B cell (primary cell): Measurements from ENCODE around the gene PDILT. TPM values are rescaled to one million over a fixed set of nuclear protein-coding genes. Genes with fewer than 3 reads are reported as not detected.

Experiments
- ATAC-seq: fragments of 200-7000 bp; cut with Tn5 transposase; one replicate; pipeline ENCODE4 v1.10.0; 2021; ENCODE audit warnings: low read depth, mild to moderate bottlenecking, moderate number of reproducible peaks, moderate library complexity
- CTCF ChIA-PET: fragments of 350-600 bp; sonication (Branson Sonifier 250); formaldehyde crosslinking; loops from one replicate; lab custom pipeline; 2021; ENCODE audit warnings: antibody characterized with exemption, inconsistent platforms; lab: Charles Lee
- POLR2A ChIA-PET: fragments of 350-600 bp; sonication (Branson Sonifier 250); formaldehyde crosslinking; loops from one replicate; lab custom pipeline; 2021; ENCODE audit warnings: antibody characterized with exemption; lab: Charles Lee
- DNase-seq: peaks from one replicate; pipeline ENCODE4 v3.0.0; 2013
- H2AFZ ChIP-seq: 2 replicates; pipeline ENCODE4 v1.6.1; 2012; ENCODE audit warnings: mild to moderate bottlenecking, low read depth, low read length; ENCODE audit not compliant: insufficient read depth, poor library complexity, severe bottlenecking
- H3K27ac ChIP-seq, 2 donors: 1 replicate in 1 of 2; 2 replicates in 1 of 2; pipeline ENCODE4 v1.5.1; 2012 to 2013; ENCODE audit warnings: low read length in 2 of 2, mild to moderate bottlenecking in 2 of 2, moderate library complexity in 1 of 2
- H3K27me3 ChIP-seq, 4 experiments: fragments of 200-600 bp in 1 of 4; sonication (generic) in 1 of 4; replicated peaks in 1 of 4; 1 replicate in 2 of 4; 2 replicates in 2 of 4; pipeline versions ENCODE4 v1.6.1 to v1.7.0; 2013 to 2016; ENCODE audit warnings: low read length in 3 of 4, mild to moderate bottlenecking in 2 of 4, mixed read lengths in 1 of 4, moderate library complexity in 1 of 4; ENCODE audit not compliant: insufficient read depth in 4 of 4, control insufficient read depth in 3 of 4; ENCODE audit errors: control extremely low read depth in 1 of 4
- H3K36me3 ChIP-seq, 2 experiments: replicated peaks in 1 of 2; 1 replicate in 1 of 2; 2 replicates in 1 of 2; pipeline versions ENCODE4 v1.6.1 to v1.7.1; 2013; ENCODE audit warnings: low read length in 1 of 2; ENCODE audit not compliant: insufficient read depth in 2 of 2, control insufficient read depth in 1 of 2; ENCODE audit errors: control extremely low read depth in 1 of 2, extremely low read depth in 1 of 2
- H3K4me1 ChIP-seq, 2 donors: fragments of 200-600 bp in 1 of 2; sonication (generic) in 1 of 2; 1 replicate in 1 of 2; 2 replicates in 1 of 2; pipeline versions ENCODE4 v1.5.1 to v1.6.1; 2013 to 2017; ENCODE audit warnings: low read length in 2 of 2; ENCODE audit not compliant: control insufficient read depth in 2 of 2, insufficient read depth in 2 of 2
- H3K4me2 ChIP-seq: replicated peaks from 2 replicates; pipeline ENCODE3; 2012; ENCODE audit warnings: mild to moderate bottlenecking, low read depth, low read length; ENCODE audit not compliant: poor library complexity, severe bottlenecking
- H3K4me3 ChIP-seq, 5 experiments: fragments of 200-600 bp in 1 of 5; sonication (generic) in 1 of 5; 1 replicate in 3 of 5; 2 replicates in 2 of 5; pipeline versions ENCODE4 v1.5.1 to v1.7.0; 2011 to 2016; ENCODE audit warnings: low read length in 4 of 5, mild to moderate bottlenecking in 4 of 5, low read depth in 2 of 5, control low read depth in 1 of 5, moderate library complexity in 1 of 5; ENCODE audit not compliant: insufficient read depth in 1 of 5; ENCODE audit errors: control extremely low read depth in 1 of 5, extremely low read depth in 1 of 5
- H3K79me2 ChIP-seq: fragments of 200-600 bp; sonication (generic); one replicate; pipeline ENCODE4 v1.6.0; 2016; ENCODE audit warnings: low read length; ENCODE audit not compliant: control insufficient read depth, insufficient read depth
- H3K9ac ChIP-seq: fragments of 200-600 bp; sonication (generic); 2 replicates; pipeline ENCODE4 v1.6.1; 2017; ENCODE audit warnings: mild to moderate bottlenecking, low read length, moderate library complexity
- H3K9me3 ChIP-seq, 3 donors: one replicate each; pipeline versions ENCODE4 v1.6.1 to v1.7.1; 2013; ENCODE audit warnings: low read length in 2 of 3; ENCODE audit not compliant: control insufficient read depth in 2 of 3, insufficient read depth in 1 of 3; ENCODE audit errors: control extremely low read depth in 1 of 3
- H4K20me1 ChIP-seq: 2 replicates; pipeline ENCODE4 v1.6.0; 2012; ENCODE audit warnings: mild to moderate bottlenecking, low read length; ENCODE audit not compliant: insufficient read depth, control insufficient read depth, poor library complexity, severe bottlenecking
- H3K27ac Mint-ChIP-seq: one replicate; pipeline ENCODE4 v1.8.0; 2021; ENCODE audit warnings: mixed read lengths
- H3K27me3 Mint-ChIP-seq: one replicate; pipeline ENCODE4 v1.8.0; 2021; ENCODE audit warnings: mixed read lengths
- H3K4me1 Mint-ChIP-seq: one replicate; pipeline ENCODE4 v1.8.0; 2021; ENCODE audit warnings: mixed read lengths
- H3K4me3 Mint-ChIP-seq: one replicate; pipeline ENCODE4 v1.8.0; 2021; ENCODE audit warnings: mixed read lengths
- H3K9me3 Mint-ChIP-seq: one replicate; pipeline ENCODE4 v1.8.0; 2022; ENCODE audit warnings: mixed read lengths; ENCODE audit not compliant: insufficient read depth
- CTCF ChIP-seq: fragments of 200-600 bp; IDR thresholded peaks from one replicate; pipeline ENCODE4 v1.8.0; 2022; ENCODE audit warnings: antibody characterized with exemption, mild to moderate bottlenecking
- EZH2 ChIP-seq: IDR thresholded peaks from 2 replicates; pipeline ENCODE4 v1.6.1; 2012; ENCODE audit warnings: borderline replicate concordance, low read depth, mild to moderate bottlenecking, moderate library complexity, low read length; ENCODE audit not compliant: insufficient read depth, poor library complexity, severe bottlenecking
- WGBS: methylation state at CpG from one replicate; pipeline ENCODE4 v1.1.5; 2013; ENCODE audit warnings: missing lambda C conversion rate; ENCODE audit not compliant: insufficient coverage; 5-methylcytosine and 5-hydroxymethylcytosine counted together
- intact Hi-C: fragments of 100-400 bp; cut with micrococcal nuclease; formaldehyde crosslinking; loops from one replicate; pipeline ENCODE4 v1.10.0; 2022
- polyA plus RNA-seq: library from polyadenylated mRNA; depleted of rRNA; stranded (reverse); fragments of >200 nt; gene quantifications from 2 replicates; pipeline ENCODE4 v1.2.3, GENCODE V29; 2012
- total RNA-seq, 2 donors: library from RNA; stranded (reverse); fragments of 120-200 nt in 1 of 2; gene quantifications; 1 replicate in 1 of 2; 2 replicates in 1 of 2; pipeline versions ENCODE4 v1.2.3 to v1.2.4, GENCODE V29; 2013 to 2022

The PDILT gene
- total and polyA plus RNA-seq, 2 donors (not counting 1 experiment from before 2014, with no cell fraction given): not detected

GRCh38 chr16:20399185-20399584, 5.4 kb downstream of the PDILT start:
- ChIA-PET POLR2A (no interaction called here), CTCF (no interaction called here)
- H3K27me3 Mint-ChIP-seq: peaks cover 3% of the 10 kb centered on the region
- H3K4me3 Mint-ChIP-seq: no peak overlapping the region
- Histone ChIP-seq H3K9ac (no peak overlapping the region), H2AFZ (no peak overlapping the region), H3K79me2 (no peaks in the 10 kb centered on the region), H3K27me3 (no peaks in the 10 kb centered on the region), H3K27ac (no peak overlapping the region), H4K20me1 (no peaks in the 10 kb centered on the region), H3K36me3 (no peaks in the 10 kb centered on the region), H3K4me2 (no peak overlapping the region), H3K9me3 (no peaks in the 10 kb centered on the region), H3K4me1 (no peaks in the 10 kb centered on the region), H3K4me3 (no peak overlapping the region)
- DNase-seq (no peak), ATAC-seq (no peak)
- TF ChIP-seq CTCF (no peak), EZH2 (no peak)
- H3K9me3 Mint-ChIP-seq: no peaks in the 10 kb centered on the region
- no peak overlapping the region for H3K27ac Mint-ChIP-seq
- 75% methylated on average over 6 of the region's 7 CpGs for WGBS
- intact Hi-C loops: no loop called here
- H3K4me1 Mint-ChIP-seq: no peaks in the 10 kb centered on the region

GRCh38 chr16:20398603-20399002, 5.9 kb downstream of the PDILT start:
- no peak for ATAC-seq
- H3K9ac ChIP-seq: no peak overlapping the region
- H2AFZ ChIP-seq: no peak overlapping the region
- DNase-seq: no peak
- H3K4me1 ChIP-seq: no peaks in the 10 kb centered on the region
- Mint-ChIP-seq H3K9me3 (no peaks in the 10 kb centered on the region), H3K4me3 (no peak overlapping the region), H3K4me1 (no peaks in the 10 kb centered on the region), H3K27me3 (peaks cover 3% of the 10 kb centered on the region), H3K27ac (no peak overlapping the region)
- H3K27ac ChIP-seq: no peak overlapping the region
- no peaks in the 10 kb centered on the region for H3K36me3 ChIP-seq
- H4K20me1 ChIP-seq: no peaks in the 10 kb centered on the region
- CTCF ChIA-PET: no interaction called here
- no peak overlapping the region for H3K4me2 ChIP-seq
- TF ChIP-seq CTCF (no peak), EZH2 (no peak)
- no peaks in the 10 kb centered on the region for H3K79me2 ChIP-seq
- no peak overlapping the region for H3K4me3 ChIP-seq
- H3K27me3 ChIP-seq: no peaks in the 10 kb centered on the region
- intact Hi-C loops: no loop called here
- no peaks in the 10 kb centered on the region for H3K9me3 ChIP-seq
- WGBS: 77% methylated on average over 3 of the region's 3 CpGs
- POLR2A ChIA-PET: no interaction called here
